ENCODE data around the gene MAML3. TPM values are rescaled to one million over a fixed set of nuclear protein-coding genes. Genes with fewer than 3 reads are reported as not detected.
"Not testable (repeated sequence)": the region's sequence is repeated elsewhere in the genome, so short reads cannot be mapped to it uniquely, and the experiment has no call there.

MAML3 gene
- total RNA-seq, 2 donors from 2014 or later: 6.3 to 6.5 TPM

DNA sequence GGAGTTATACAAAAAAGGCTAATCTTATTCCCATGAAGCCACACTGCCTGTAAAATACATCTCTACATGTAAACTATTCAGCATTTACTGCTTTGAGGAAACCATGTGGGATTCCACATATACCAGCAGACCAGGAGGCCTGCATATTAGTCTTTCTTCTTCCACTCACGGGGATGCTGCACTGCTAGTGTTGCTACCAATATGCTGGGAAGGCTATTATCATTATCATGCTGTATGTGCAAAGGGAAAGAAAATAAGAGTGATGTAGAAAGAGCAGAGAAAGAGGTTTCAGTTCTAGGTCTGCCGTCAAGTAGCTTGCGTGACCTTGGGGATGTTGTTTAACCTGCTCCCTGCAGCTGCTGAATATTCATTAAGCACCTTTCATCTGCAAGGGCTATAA, 427.4 kb downstream of the MAML3 start:
- intact Hi-C loops (cut with DNase I): no loop called here
- no peak for DNase-seq (ENCODE audit: low spot score)

DNA sequence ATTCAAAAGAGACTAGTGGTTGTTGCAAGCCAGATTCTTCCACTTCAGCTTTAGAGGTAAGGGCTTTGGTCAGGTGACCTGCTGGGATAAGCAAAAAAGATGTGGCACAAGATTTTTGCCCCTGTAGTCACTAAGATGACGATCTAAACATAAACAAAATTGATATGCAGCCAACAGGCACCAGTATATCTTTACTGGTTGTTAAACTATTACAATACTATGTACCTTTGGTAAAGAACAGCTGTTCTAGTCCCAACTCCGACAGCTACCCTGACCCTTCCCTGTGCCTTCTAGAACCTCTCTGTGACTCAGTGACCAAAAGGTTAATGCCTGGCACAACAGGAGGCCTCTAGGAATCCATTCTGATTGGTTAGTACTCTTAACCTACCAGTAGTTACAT, 428.7 kb downstream of the MAML3 start:
- DNase-seq (ENCODE audit: low spot score): no peak
- intact Hi-C loops (cut with DNase I): no loop called here

DNA sequence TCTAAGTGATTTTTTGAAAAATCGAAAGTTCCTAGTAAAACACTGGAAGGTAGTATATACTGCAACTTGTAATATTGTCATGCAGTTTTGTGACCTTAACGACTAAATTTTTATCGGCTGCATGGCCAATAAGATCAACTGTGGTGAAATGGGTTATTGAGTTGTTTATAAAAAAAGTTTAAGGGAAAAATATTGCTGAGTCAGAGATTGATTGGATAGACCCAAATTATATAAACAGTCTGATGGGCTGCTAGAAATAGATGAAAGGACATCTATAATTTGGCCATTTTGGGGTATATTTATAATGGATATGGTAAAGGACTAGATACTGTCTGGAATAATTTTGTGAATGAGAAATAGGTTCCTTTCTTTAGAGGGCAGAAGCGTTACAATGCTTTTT, 432.2 kb downstream of the MAML3 start:
- intact Hi-C loops (cut with DNase I): no loop called here
- no peak for DNase-seq (ENCODE audit: low spot score)

DNA sequence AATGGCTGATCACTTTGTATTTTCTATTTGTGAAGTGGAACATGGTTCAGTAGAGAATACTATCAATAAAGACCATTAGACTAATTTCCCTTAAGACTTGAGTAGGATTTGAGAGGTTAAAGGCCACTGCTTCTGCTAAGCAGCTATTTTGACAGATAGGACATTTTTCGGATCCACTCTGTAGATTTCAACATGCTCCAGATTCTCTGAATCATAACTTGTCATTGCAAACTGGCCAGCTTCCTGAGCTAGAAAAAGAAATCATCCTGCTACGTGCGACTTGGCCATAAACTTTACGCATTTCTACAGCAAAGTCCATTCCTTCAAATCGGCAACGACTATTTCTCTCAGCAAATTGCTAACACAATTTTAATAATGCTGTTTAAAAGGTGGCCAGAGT, 433.2 kb downstream of the MAML3 start:
- intact Hi-C loops (cut with DNase I): no loop called here

DNA sequence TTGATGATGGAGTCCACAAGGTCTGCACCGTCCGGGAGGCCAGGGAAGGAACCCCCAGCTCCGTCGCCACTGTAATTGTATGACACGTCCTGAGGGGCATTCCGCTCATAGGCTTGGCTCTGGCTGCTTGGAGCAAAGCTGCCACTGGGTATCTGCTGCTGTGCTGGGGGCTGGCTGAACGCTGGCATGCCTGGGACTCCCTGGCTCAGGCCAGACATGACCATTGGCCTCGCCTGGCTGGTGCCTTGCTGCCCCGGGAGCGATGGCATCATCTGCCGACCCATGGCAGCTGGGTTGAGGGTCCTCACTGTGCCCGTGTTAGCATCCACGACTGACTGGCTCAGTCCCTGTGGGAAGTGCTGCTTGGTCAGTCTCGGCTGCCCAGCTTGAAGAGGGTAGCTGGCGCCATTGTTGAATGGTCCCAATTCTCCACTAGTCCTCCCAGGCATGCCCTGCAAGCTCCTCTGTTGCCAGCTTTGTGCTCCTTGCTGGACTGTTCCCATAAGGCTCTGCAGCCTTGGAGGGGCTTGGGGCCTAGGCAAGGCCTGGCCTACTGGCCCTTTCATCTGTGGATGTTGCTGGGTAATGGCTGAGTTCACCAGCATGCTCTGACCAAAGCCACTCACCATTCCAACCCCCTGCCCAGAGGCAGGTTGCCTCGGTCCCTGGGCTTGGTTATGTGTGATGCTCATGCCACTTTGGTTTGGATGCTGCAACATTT, 434.4 kb downstream of the MAML3 start:
- intact Hi-C loops (cut with DNase I): no loop called here
- no peak for DNase-seq (ENCODE audit: low spot score)

More for the DNA sequence above, 433.2 kb downstream of the MAML3 start:
- DNase-seq (ENCODE audit: low spot score): no peak

DNA sequence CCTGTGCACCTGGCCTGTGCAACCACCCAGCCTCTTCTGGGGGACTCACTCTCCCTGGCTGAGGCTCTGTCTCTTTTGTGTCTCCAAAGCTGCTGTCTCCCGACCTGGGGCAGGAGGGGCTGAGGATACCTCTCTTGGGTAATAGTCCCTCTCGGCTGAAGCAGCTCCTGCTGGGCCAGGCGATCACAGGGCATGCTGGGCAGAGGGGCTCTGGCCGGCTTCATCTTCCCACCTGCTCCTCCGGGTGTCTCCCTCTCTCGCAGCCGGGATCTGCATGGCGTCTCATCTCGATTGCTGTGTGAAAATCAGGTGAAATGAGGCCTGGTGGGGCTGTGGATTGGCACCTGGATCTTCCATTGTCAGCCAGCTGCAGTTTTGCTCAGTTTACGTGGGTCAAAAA, 435.2 kb downstream of the MAML3 start:
- intact Hi-C loops (cut with DNase I): no loop called here
- no peak for DNase-seq (ENCODE audit: low spot score)

DNA sequence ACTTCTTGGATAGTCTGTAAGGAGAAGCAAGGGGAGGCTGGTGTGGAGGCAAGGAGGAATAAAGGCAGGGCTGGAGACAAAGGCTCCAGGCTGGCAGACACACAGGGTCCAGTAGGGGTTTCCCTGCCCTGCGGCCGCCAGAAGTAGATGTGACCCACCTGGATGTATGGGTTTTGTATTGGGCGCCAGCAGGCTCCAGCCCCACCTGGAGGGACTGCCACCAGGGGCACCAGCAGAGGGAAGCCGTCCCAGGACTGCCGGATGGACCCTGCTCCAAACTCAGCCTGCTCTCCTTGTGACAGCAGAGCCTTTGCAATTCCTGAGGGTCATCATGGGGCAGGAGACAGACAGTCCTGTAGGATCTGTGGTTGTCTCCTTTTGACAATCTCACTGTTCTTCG, 435.6 kb downstream of the MAML3 start:
- intact Hi-C loops (cut with DNase I): no loop called here
- no peak for DNase-seq (ENCODE audit: low spot score)

DNA sequence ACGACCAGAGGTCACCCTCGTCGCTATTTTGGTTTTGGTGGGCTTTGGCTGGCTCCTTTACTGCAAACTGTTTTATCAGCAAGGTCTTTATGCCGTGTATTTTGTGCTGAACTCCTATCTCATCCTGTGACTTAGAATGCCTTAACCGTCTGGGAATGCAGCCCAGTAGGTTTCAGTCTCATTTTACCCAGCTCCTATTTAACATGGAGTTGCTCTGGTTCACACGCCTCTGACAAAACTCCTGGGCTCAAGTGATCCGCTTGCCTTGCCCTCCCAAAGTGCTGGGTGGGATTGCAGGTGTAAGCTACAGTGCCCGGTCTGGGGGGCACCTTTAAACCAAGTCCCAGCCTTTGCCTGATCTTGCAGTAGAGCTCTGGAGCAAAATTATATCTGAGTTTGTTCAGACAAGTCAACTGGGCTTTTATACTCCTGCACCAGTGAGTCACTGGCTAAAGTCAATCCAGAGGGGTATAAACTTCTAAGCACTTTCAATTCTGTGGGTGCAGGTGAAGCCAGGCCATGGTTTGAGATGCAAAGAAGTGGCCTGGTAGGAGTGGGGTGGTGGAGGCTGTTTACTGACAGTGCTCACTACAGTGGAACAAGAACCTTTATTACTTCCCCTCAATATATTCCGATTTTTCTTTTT, 438.1 kb downstream of the MAML3 start:
- DNase-seq (ENCODE audit: low spot score): no peak
- intact Hi-C loops (cut with DNase I): no loop called here

DNA sequence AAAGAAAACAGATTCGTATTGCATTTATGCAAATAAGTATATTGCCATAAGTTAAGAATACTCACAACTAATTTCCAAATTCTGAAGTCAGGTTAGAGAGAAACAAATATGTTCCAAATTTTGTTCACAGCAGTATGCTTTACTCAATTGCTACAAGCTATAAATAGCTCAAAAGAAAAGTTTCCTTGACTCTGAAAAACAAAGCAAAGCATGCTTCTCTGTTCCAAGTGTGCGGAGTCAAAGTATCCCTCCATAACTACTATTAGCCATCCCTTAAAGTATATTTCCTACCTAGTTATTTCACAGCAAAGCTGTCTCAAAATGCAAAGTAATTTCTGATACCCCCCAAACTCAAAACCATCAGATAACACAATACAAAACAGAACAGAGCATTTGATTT, 441.1 kb downstream of the MAML3 start:
- DNase-seq (ENCODE audit: low spot score): no peak
- intact Hi-C loops (cut with DNase I): no loop called here

DNA sequence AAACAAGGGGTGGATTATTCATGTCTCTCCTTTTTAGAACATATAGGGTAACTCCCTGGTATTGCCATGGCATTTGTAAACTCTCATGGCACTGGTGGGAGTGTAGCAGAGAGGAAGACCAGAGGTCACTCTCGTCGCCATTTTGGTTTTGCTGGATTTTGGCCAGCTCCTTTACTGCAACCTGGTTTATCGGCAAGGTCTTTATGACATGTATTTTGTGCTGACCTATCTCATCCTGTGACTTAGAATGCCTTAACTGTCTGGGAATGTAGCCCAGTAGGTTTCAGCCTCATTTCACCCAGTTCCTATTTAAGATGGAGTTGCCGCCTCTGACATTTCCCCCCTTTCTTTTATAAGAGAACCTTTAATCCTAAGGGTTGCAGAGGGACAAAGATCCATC, 442.5 kb downstream of the MAML3 start:
- DNase-seq (ENCODE audit: low spot score): no peak
- intact Hi-C loops (cut with DNase I): no loop called here

DNA sequence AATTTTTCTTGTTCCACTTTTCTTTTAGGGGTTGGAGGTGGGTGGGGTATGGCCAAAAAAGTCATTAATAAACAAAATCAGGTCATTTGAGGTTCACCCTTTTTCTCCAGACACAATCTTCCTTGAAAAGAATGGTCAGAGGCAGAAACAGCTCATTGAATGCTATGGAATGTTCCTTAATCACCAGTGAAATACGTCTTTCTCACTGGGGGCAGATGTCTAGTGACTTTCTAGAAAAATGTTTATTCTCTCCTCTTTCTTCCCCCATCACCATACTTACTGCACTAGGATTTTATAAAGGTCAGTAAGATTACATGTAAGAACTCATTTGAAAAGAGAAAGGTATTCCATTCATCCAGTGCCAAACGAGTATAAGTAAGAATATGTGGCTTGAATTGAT, 443.9 kb downstream of the MAML3 start:
- DNase-seq (ENCODE audit: low spot score): no peak
- intact Hi-C loops (cut with DNase I): no loop called here

DNA sequence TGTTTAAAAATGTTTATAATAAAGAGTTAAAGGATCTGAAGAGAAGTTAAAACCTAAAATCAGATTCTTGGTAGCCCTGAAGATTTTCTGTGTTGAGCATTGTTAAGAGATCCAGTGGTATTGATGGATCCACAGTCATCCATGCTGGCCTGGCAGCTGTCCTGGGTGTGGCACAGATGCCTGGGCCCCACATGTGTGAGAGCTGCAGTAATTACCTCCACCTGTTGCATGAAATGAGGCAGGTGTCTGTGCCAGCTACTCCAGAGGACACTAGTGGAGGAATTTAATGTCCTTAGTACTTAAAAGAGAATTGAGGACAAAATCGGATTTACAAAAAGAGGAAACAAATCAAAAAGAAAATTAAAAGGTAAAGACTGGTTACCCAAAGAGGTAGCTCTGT, 444.3 kb downstream of the MAML3 start:
- no peak for DNase-seq (ENCODE audit: low spot score)
- intact Hi-C loops (cut with DNase I): no loop called here

DNA sequence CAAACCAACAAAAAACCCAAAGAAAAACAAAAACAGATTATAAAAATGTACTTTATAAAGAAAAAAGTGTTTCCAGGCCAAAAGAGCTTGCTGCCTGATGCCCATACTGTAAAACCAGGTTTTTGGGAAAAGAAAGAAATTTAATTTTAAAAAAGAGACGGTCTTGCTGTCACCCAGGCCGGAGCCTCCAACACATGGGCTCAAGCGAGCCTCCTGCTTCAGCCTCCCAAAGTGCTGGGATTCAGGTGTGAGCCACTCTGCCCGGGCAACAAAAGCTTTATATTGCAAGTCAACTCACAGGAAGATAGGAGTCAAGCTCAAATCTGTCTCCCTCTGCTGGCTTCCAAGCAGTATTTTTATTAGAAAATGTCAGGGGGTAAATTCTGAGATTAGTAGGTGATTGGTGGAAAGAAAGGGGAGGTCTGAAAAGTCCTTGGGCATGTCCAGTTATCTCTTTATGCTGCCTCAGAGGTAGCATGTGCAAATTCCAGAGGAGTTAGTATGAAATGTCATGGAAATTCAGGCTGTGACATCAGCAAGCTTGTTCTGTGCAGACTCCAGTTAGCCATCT, 449.0 kb downstream of the MAML3 start:
- intact Hi-C loops (cut with DNase I): no loop called here
- DNase-seq (ENCODE audit: low spot score): no peak

DNA sequence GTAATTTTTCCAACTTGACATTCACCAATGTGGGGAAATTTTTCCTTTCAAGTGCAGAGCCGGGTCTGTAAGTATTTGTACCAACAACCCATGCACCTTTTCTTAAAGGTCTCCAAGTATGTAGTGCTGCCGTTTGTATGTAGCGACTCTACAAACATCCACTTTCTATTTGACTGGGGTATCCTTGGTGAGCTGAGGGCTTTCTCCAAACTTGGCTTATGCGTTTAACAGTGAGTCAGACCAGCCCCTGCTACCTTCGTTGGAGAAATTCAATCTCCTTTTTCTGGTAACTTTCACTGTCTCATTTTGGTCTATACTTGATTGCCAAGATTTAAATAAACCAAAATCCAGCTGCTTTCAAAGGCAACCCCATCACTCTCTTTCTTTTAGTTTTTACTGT, 453.4 kb downstream of the MAML3 start:
- intact Hi-C loops (cut with DNase I): no loop called here
- no peak for DNase-seq (ENCODE audit: low spot score)

DNA sequence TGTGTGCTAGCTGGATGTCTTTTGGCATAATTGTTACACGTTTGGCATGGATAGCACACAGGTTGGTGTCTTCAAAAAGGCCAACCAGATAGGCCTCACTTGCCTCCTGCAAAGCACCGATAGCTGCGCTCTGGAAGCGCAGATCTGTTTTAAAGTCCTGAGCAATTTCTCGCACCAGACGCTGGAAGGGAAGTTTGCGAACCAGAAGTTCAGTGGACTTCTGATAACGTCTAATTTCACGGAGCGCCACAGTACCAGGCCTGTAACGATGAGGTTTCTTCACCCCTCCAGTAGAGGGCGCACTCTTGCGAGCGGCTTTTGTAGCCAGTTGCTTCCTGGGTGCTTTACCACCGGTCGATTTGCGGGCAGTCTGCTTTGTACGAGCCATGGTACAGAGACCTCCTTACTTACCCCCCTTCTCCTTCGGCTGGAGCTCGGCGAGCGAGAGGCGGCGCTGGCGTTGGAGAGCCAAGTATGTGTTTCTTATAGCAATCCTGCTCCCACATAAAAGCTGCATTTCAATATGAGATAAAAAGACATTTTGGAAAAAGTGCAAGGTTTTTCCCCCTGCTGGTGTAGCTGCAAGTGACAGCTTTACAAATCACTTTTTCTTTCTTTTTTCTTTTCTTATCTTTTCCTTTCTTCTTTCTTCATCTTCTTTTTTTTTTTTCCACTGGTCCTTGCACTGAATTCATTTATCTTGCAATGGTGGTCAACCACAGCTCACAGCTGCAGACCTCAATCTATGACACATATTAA, 455.6 kb downstream of the MAML3 start:
- DNase-seq (ENCODE audit: low spot score); intact Hi-C loops (cut with DNase I): not testable (repeated sequence)

DNA sequence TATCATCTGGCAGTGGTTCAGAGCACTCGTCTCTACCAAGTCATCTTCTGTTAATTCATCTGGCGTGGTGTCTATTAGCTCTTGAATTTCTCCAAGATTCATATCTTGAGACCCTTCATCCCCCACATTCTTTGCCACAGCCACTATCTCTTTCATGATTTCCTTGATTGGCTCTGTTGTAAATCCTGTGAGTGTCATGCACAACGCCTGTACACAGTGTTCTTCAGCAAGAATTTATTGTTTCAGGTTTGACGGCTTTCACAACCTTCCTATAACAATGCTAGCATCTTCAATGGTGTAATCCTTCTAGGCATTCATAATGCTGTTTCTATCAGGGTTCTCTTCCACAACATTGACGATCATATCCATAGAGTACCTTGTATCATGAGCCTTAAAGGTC, 457.5 kb downstream of the MAML3 start:
- intact Hi-C loops (cut with DNase I): no loop called here
- DNase-seq (ENCODE audit: low spot score): no peak

DNA sequence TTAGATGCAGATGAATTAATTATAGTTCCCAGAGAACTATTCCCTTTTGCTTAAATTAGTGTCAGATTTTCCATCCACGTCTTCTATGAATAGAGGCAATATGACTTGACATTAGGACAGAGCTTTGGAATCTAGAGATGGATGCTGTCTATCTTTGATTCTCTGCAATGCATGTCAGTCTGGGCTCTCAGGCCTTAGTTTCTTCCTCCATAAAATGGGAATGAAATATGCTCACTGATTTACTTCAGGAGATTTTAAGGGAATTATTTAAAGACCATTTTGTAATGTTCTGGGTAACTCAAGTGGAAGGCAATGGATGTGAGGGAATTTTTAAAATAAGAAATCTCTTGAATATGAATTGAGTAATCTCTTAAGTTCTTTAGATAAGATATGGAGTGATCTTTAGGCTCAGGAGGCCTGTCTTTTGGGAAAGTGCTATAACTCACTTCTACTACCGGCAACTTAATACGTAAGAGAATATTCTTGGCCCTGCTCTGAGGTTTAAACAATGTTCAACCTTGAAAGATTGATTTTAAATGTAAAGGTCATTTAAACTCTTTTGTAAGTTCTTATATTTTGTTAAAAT, 459.4 kb downstream of the MAML3 start:
- no peak for DNase-seq (ENCODE audit: low spot score)
- intact Hi-C loops (cut with DNase I): no loop called here

DNA sequence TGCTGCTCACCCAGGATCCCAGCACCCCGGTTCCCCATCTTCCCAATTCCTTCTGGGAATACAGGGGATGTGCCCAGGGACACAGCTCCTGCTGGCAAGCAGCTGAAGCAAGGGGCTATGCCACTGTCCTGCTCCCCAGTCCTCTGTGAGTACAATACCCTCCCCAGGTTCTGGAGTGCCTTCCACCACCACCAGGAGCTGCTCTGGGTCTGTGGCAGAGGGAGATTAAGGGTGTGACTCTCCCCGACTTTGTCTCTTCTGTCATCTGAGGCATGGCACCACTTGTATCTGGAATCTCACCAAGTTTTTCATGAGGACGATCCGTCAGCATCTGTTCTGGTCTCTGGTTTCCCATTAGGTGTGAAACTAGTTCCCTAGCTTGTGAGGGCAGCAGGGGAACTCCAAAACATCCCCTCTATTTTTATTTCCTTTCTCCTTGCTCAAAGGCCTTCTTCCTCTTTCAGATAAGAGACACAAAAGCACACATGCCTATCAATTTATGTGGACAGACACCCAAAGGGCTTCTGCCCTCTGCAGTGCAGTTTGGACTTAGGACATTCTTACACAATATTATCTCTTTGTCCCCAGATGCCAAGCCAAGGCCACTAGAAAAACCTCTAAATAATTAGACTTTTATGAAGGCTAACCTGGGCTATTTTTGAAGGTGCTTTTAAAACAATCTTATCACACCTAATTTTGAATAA, 461.5 kb downstream of the MAML3 start:
- DNase-seq (ENCODE audit: low spot score): no peak
- intact Hi-C loops (cut with DNase I): no loop called here

DNA sequence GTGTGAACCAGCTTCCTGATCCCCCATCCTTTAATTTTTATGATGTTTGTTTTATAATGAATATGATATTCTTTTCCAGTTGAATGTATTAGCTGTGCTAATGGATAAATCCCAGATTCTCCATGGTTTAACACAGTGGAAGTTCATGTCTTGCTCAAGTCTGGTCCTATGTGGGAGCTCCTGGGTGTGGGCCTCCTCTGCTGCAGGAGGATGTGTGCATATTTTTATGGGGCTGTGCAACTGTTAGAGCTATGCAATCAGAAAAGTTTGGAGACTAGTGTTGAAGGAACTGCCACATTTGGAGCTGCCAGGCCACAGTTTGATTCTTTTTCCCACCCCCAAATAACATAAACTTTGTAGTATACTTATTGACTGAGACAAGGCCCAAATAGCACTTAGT, 463.6 kb downstream of the MAML3 start:
- intact Hi-C loops (cut with DNase I): no loop called here
- no peak for DNase-seq (ENCODE audit: low spot score)

Data from posterior vena cava (tissue), 2 donors.